K562 (cell line): ENCODE results near the gene NRP1. TPM values are rescaled to one million over a fixed set of nuclear protein-coding genes. Genes with fewer than 3 reads are reported as not detected.

Experiments used
- ATAC-seq: fragments of 200-7000 bp; cut with Tn5 transposase; 3 replicates; pipeline ENCODE4 v1.9.1; 2020; ENCODE audit warnings: moderate library complexity
- BruUV-seq: library from RNA; stranded (reverse); fragments of 400-500 nt; replicated peaks from 2 replicates; lab custom pipeline; 2021; lab: Mats Ljungman, UMichigan
- CTCF ChIA-PET: fragments of 300-600 bp; formaldehyde crosslinking; extraction: SDS; loops from one replicate; lab custom pipeline; 2021; ENCODE audit warnings: low intra/inter-chr PET ratio; lab: Yijun Ruan, JAX
- POLR2A ChIA-PET: fragments of 300-600, 350-650 bp; sonication (Branson Sonifier 250); formaldehyde crosslinking; extraction: SDS; loops from one replicate; lab custom pipeline; 2021; ENCODE audit warnings: antibody characterized with exemption, inconsistent platforms; lab: Yijun Ruan, JAX
- DNase-seq, 4 experiments: peaks; one replicate each; pipeline versions ENCODE4 v3.0.0 to v3.0.0-alpha.2; 2011 to 2018; ENCODE audit warnings: low spot score in 3 of 4, mixed read lengths in 3 of 4; ENCODE audit errors: extremely low read depth in 1 of 4
- FAIRE-seq: peaks from 2 replicates; lab custom pipeline; 2011; peaks lifted over from hg19 to GRCh38; lab: Jason Lieb, UNC
- H2AFZ ChIP-seq: 2 replicates; pipeline ENCODE4 v1.6.0; 2011; ENCODE audit warnings: low read depth, low read length, control low read depth, inconsistent platforms
- H3K27ac ChIP-seq: fragments of 200-600 bp; 3 replicates; pipeline ENCODE4 v1.8.0; 2011; ENCODE audit warnings: low read depth, mild to moderate bottlenecking, control low read depth, inconsistent platforms, low read length, moderate library complexity, mixed read lengths; ENCODE audit errors: extremely low read depth
- H3K27me3 ChIP-seq, 2 experiments: fragments of 300-600 bp in 1 of 2; 2 replicates in 1 of 2; 3 replicates in 1 of 2; pipeline versions ENCODE4 v1.6.0 to v1.8.0; 2011; ENCODE audit warnings: inconsistent platforms in 2 of 2, low read length in 2 of 2, mild to moderate bottlenecking in 1 of 2, mixed read lengths in 1 of 2, moderate library complexity in 1 of 2; ENCODE audit not compliant: control insufficient read depth in 2 of 2, insufficient read depth in 2 of 2
- H3K36me3 ChIP-seq: fragments of 300-600 bp; 3 replicates; pipeline ENCODE4 v1.8.0; 2011; ENCODE audit warnings: mild to moderate bottlenecking, low read length, inconsistent platforms; ENCODE audit not compliant: control insufficient read depth, insufficient read depth
- H3K4me1 ChIP-seq, 2 experiments: fragments of 200-600 bp in 1 of 2; replicated peaks in 1 of 2; 2 replicates in 1 of 2; 3 replicates in 1 of 2; pipeline versions ENCODE4 v1.5.1 to v1.8.0; 2011; ENCODE audit warnings: inconsistent platforms in 2 of 2, low read length in 2 of 2, mild to moderate bottlenecking in 1 of 2, mixed read lengths in 1 of 2, moderate library complexity in 1 of 2; ENCODE audit not compliant: control insufficient read depth in 2 of 2, insufficient read depth in 2 of 2
- H3K4me2 ChIP-seq: 2 replicates; pipeline ENCODE4 v1.6.1; 2011; ENCODE audit warnings: low read length, control low read depth, inconsistent platforms, mixed read lengths; ENCODE audit not compliant: insufficient read depth
- H3K4me3 ChIP-seq: fragments of 200-600 bp; sonication (generic), shearing (Covaris generic); 2 replicates; pipeline ENCODE4 v1.5.1; 2016; ENCODE audit warnings: control low read depth, inconsistent platforms
- H3K79me2 ChIP-seq: fragments of 200-600 bp; 3 replicates; pipeline ENCODE4 v1.8.0; 2011; ENCODE audit warnings: low read length, inconsistent platforms; ENCODE audit not compliant: control insufficient read depth, insufficient read depth
- H3K9ac ChIP-seq, 2 experiments: 2 replicates each; pipeline versions ENCODE4 v1.6.0 to v1.6.1; 2011; ENCODE audit warnings: low read depth in 2 of 2, low read length in 2 of 2, control low read depth in 1 of 2, inconsistent platforms in 1 of 2, mild to moderate bottlenecking in 1 of 2, mixed read lengths in 1 of 2; ENCODE audit not compliant: insufficient read depth in 1 of 2
- H3K9me1 ChIP-seq: one replicate; pipeline ENCODE4 v1.6.0; 2011; ENCODE audit warnings: inconsistent platforms, mild to moderate bottlenecking, low read length, moderate library complexity; ENCODE audit not compliant: control insufficient read depth, insufficient read depth
- H3K9me3 ChIP-seq: replicated peaks from 2 replicates; pipeline ENCODE4 v1.5.1; 2011; ENCODE audit warnings: low read depth, low read length, inconsistent platforms; ENCODE audit not compliant: control insufficient read depth, insufficient read depth
- H4K20me1 ChIP-seq: replicated peaks from 2 replicates; pipeline ENCODE4 v1.6.1; 2011; ENCODE audit warnings: low read length, inconsistent platforms, mixed read lengths; ENCODE audit not compliant: control insufficient read depth, insufficient read depth
- ADNP ChIP-seq: fragments of 200-800 bp; sonication (Bioruptor generic); IDR thresholded peaks from 2 replicates; pipeline ENCODE4 v1.6.1; 2016; ENCODE audit warnings: missing genetic modification characterization, missing compliant biosample characterization
- CHCHD3 ChIP-seq: fragments of 250-450 bp; sonication (Bioruptor Pico); IDR thresholded peaks from 2 replicates; pipeline ENCODE4 v2.1.2; 2022; ENCODE audit warnings: mild to moderate bottlenecking
- HMG20B ChIP-seq: fragments of 250-450 bp; sonication (Bioruptor Pico); IDR thresholded peaks from 2 replicates; pipeline ENCODE4 v1.5.0; 2021; ENCODE audit warnings: mild to moderate bottlenecking
- MEF2D ChIP-seq: conservative IDR thresholded peaks from 2 replicates; pipeline ENCODE4 v1.6.1; 2016; ENCODE audit warnings: low read depth, missing genetic modification characterization, missing compliant biosample characterization
- NR1H2 ChIP-seq: sonication (generic); formaldehyde crosslinking; IDR thresholded peaks from 2 replicates; pipeline ENCODE4 v1.4.0; 2020; ENCODE audit warnings: mild to moderate bottlenecking, missing genetic modification reagents
- POU5F1 ChIP-seq: fragments of 150-350 bp; IDR thresholded peaks from 2 replicates; pipeline ENCODE4 v1.6.1; 2014; ENCODE audit warnings: borderline replicate concordance, low read length, low read depth, mild to moderate bottlenecking; ENCODE audit not compliant: partially characterized antibody
- RBM34 ChIP-seq: fragments of 200-400 bp; formaldehyde crosslinking; IDR thresholded peaks from 2 replicates; pipeline ENCODE4 v1.6.1; 2018; ENCODE audit warnings: low read length, borderline replicate concordance; ENCODE audit not compliant: insufficient read depth
- WGBS: fragments of 100-300 bp; shearing (Covaris generic); methylation state at CpG from one replicate; pipeline ENCODE4 v1.1.6; 2016; ENCODE audit warnings: low coverage, mixed read lengths; ENCODE audit not compliant: insufficient coverage; ENCODE audit errors: missing lambda C conversion rate; 5-methylcytosine and 5-hydroxymethylcytosine counted together
- in situ Hi-C: fragments of 300-500 bp; cut with MboI; formaldehyde crosslinking; loops from 4 replicates; pipeline ENCODE4 v1.15.0; 2018; ENCODE audit warnings: inconsistent platforms, mixed read lengths
- intact Hi-C: fragments of 100-400 bp; cut with micrococcal nuclease; formaldehyde crosslinking; loops from 2 replicates; pipeline ENCODE4 v1.14.2; 2022
- polyA plus RNA-seq, 8 experiments: library from polyadenylated mRNA; depleted of rRNA in 4 of 8; stranded (reverse) in 5 of 8; unstranded in 3 of 8; fragments of >200 nt; fragmentation: Nextera tagmentation in 2 of 8; fragmentation: Illumina TruSeq in 1 of 8; extraction: Ambion mirVana in 2 of 8; extraction: Trizol in 1 of 8; gene quantifications; 2 replicates each; pipeline versions ENCODE4 v1.2.1 to v1.2.3, GENCODE V29; 2011 to 2014; ENCODE audit warnings: inconsistent platforms in 1 of 8, missing spikeins in 1 of 8
- total RNA-seq, 7 experiments: library from RNA; depleted of rRNA in 6 of 7; stranded (reverse); fragments of >200 nt in 6 of 7; fragmentation: Illumina TruSeq in 2 of 7; extraction: Trizol in 2 of 7; gene quantifications; 2 replicates each; pipeline versions ENCODE4 v1.2.1 to v1.2.3, GENCODE V29; 2011 to 2021; ENCODE audit warnings: low replicate concordance in 1 of 7
- TF ChIP-seq, protein P1 (sequence below): IDR thresholded peaks from 2 replicates; pipeline ENCODE4 v1.6.1; 2014; ENCODE audit warnings: antibody characterized with exemption
- TF ChIP-seq, protein P2 (sequence below): fragments of 450-650 bp; formaldehyde crosslinking; IDR thresholded peaks from 2 replicates; pipeline ENCODE4 v1.4.0; 2020; ENCODE audit warnings: mild to moderate bottlenecking, moderate library complexity

The NRP1 gene
- total and polyA plus RNA-seq, 9 of the 15 experiments (the other 6 are each of a cell fraction or from before 2014, with no cell fraction given), result 0.01 to 0.38 (median 0.04) TPM; not detected in 5

DNA sequence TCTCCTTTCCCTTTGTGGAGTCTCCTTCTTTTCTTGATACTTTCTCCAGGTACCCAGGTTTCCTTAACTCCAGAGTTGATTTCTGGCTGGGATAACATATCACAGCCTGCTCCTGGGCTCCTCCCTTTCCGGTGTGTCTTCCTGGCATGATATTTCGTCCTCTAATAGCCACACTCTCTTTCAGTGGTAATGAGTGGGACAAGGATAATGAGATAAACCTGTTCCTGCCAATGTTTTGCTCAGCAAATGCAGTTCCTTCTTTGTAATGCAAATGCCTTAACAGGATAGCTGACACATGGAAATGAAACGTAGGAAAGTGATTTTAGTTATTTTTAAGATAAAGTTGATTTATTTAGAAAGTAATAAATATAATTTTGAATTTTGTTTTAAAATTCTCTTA is 168.6 kb downstream of the NRP1 start:
- no peak overlapping the region for H3K4me2 ChIP-seq
- 0 out of 2 replicates have a peak, but pooled peaks cover 2% of the 10 kb centered on the region for H4K20me1 ChIP-seq
- no peaks in the 10 kb centered on the region for H3K9me1 ChIP-seq
- DNase-seq (no peak), ATAC-seq (no peak), FAIRE-seq (no peak)
- in situ Hi-C loops, result no loop called here
- peaks cover 0 to 4% of the 10 kb centered on the region in 2 experiments; a peak in 1 of 5 replicates for H3K27me3 ChIP-seq
- no peaks in the 10 kb centered on the region for H3K9me3 ChIP-seq
- H3K4me3 ChIP-seq, result no peak overlapping the region
- ChIA-PET CTCF (no interaction called here), POLR2A (no interaction called here)
- 0% methylated on average over 3 of the region's 3 CpGs for WGBS
- no peaks in the 10 kb centered on the region for H3K36me3 ChIP-seq
- intact Hi-C loops, result no loop called here
- no peaks in the 10 kb centered on the region for H3K4me1 ChIP-seq
- BruUV-seq, result no TSS peak
- TF ChIP-seq RBM34, result no peak
- no peak for TF ChIP-seq ADNP (tag)
- TF ChIP-seq HMG20B, result no peak
- TF ChIP-seq POU5F1, result no peak
- no peak for TF ChIP-seq CHCHD3 (CRISPR knock-in tag)
- TF ChIP-seq, protein P1, sequence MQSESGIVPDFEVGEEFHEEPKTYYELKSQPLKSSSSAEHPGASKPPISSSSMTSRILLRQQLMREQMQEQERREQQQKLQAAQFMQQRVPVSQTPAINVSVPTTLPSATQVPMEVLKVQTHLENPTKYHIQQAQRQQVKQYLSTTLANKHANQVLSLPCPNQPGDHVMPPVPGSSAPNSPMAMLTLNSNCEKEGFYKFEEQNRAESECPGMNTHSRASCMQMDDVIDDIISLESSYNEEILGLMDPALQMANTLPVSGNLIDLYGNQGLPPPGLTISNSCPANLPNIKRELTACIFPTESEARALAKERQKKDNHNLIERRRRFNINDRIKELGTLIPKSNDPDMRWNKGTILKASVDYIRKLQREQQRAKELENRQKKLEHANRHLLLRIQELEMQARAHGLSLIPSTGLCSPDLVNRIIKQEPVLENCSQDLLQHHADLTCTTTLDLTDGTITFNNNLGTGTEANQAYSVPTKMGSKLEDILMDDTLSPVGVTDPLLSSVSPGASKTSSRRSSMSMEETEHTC, result no peak
- TF ChIP-seq, protein P2, sequence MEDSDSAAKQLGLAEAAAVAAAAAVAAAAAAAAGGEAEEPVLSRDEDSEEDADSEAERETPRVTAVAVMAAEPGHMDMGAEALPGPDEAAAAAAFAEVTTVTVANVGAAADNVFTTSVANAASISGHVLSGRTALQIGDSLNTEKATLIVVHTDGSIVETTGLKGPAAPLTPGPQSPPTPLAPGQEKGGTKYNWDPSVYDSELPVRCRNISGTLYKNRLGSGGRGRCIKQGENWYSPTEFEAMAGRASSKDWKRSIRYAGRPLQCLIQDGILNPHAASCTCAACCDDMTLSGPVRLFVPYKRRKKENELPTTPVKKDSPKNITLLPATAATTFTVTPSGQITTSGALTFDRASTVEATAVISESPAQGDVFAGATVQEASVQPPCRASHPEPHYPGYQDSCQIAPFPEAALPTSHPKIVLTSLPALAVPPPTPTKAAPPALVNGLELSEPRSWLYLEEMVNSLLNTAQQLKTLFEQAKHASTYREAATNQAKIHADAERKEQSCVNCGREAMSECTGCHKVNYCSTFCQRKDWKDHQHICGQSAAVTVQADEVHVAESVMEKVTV, result no peak
- no peak for TF ChIP-seq NR1H2
- TF ChIP-seq MEF2D (tag), result no peak
- no peak overlapping the region for H3K27ac ChIP-seq
- no peak overlapping the region for H2AFZ ChIP-seq
- H3K79me2 ChIP-seq, result no peaks in the 10 kb centered on the region
- no peak overlapping the region for H3K9ac ChIP-seq
